GM12872 (cell line): ENCODE results near the gene XRCC3.

Experiments used
- CTCF ChIP-seq: IDR thresholded peaks from 3 replicates; pipeline ENCODE4 v1.5.1; 2011; ENCODE audit warnings: low read depth, mild to moderate bottlenecking, low read length, moderate library complexity; ENCODE audit not compliant: insufficient read depth

XRCC3 gene

GRCh38 chr14:103659631-103660030 is 55.6 kb downstream of the XRCC3 start:
- TF ChIP-seq CTCF: no peak

- TF ChIP-seq CTCF: no peak
Measured at GRCh38 chr14:103657471-103657870, 57.8 kb downstream of the XRCC3 start.

- TF ChIP-seq CTCF: no peak
Measured at GRCh38 chr14:103656756-103657133, 58.5 kb downstream of the XRCC3 start.

GRCh38 chr14:103656031-103656755 is 59.1 kb downstream of the XRCC3 start:
- TF ChIP-seq CTCF: no peak

- TF ChIP-seq CTCF: no peak
Measured at GRCh38 chr14:103654619-103655018, 60.6 kb downstream of the XRCC3 start.

- TF ChIP-seq CTCF: no peak
Measured at GRCh38 chr14:103653805-103654204, 61.4 kb downstream of the XRCC3 start.

- TF ChIP-seq CTCF: no peak
Measured at GRCh38 chr14:103652806-103653205, 62.4 kb downstream of the XRCC3 start.

- TF ChIP-seq CTCF: no peak
Measured at GRCh38 chr14:103651585-103651984, 63.7 kb downstream of the XRCC3 start.
